HG03097 (cell line): ENCODE results near the gene ZNF552.
"Not testable (repeated sequence)": the region's sequence is repeated elsewhere in the genome, so short reads cannot be mapped to it uniquely, and the experiment has no call there.

Source experiments
- ATAC-seq: cut with Tn5 transposase; IDR thresholded peaks from one replicate; pipeline ENCODE4 v1.9.1; 2021; ENCODE audit not compliant: unreplicated experiment, low FRiP score

ZNF552 gene

GRCh38 chr19:57819475-57820148 lies 4.9 kb upstream of the ZNF552 start:
- ATAC-seq = peak; percentile 89

- no peak for ATAC-seq
These were observed 3.7 kb upstream of the ZNF552 start for GRCh38 chr19:57818378-57818777.

DNA sequence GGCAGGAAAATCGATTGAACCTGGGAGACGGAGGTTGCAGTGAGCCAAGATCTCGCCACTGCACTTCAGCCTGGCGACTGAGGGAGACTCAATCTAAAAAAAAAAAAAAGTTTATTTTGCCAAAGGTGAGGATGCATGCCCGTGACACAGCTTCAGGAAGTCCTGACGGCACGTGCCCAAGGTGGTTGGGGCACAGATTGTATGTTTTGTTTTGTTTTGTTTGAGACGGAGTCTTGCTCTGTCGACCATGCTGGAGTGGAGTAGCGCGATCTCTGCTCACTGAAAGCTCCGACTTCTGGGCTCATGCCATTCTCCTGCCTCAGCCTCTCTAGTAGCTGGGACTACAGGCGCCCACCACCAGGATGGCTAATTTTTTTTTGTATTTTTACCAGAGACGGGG lies 3.3 kb upstream of the ZNF552 start:
- no peak for ATAC-seq

GRCh38 chr19:57816652-57817051 lies 1.9 kb upstream of the ZNF552 start:
- no peak for ATAC-seq

DNA sequence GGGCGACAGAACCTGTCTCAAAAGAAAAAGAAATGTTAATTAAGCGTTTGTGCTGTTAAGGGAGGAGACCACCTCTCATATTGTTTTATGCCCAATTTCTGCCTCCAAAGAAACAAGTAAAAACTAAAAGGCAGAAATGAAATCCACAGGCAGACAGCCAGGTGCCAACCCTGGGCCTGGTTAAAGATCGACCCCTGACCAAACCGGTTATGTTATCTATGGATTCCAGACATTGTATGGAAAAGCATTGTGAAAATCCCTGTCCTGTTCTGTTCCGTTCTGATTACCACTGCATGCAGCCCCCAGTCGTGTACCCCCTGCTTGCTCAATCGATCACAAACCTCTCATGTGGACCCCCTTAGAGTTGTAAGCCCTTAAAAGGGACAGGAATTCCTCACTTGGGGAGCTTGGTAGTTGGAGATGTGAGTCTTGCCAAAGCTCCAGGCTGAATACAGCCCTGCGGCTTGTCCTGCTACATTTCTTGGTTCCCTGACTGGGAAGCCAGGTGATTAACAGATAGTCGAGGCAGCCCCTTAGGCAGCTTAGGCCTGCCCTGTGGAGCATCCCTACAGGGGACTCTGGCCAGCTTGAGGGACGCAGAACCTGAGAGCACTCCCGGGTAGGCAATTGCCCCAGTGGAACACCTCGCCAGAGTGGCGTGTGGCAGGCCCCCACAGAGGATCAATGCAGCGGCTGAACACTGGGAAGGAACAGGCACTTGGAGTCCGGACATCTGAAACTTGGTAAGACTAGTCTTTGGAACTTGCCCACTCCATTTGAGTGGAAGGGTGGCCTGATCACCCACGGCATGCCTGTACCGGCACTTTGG lies 748 bp upstream of the ZNF552 start:
- ATAC-seq = no peak

- ATAC-seq = no peak
These were observed 701 bp downstream of the ZNF552 start for GRCh38 chr19:57813919-57814504.

DNA sequence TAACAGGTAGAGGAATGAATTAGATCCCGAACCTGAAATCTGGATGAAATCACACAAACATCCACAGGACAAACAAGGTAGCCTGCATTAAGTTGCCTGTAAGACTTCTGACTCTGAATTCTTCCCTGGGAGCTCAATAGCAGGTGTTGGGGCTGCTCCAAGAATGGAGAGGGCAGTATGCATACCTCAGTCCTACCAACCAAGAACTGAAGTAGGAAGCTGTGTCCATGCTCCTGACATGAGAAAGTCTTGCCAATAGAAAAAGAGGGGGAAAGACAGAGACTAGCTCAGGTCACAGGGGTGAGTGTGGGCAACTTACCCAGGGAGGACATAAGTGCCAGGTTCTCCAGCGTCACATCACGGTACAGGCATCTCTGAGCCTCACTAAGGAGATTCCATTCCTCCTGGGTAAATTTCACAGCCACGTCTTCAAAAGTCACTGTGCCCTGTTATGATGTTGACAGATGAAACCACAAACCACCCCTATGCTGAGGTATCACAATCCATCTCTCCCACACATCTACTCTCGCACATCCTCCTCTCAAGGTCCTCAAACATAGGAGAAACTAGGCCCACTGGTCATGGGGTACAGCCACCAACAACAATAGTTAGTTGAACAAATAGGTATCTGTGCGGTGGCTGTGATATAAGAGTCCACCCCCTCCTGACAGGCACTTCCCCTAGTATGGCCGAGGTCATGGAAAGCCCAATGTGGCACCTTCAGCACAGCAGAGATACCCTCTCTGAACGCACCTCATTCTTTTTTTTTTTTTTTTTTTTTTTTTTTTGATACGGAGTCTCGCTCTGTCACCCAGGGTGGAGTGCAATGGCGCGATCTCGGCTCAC lies 1.5 kb downstream of the ZNF552 start:
- ATAC-seq = not testable (repeated sequence)

DNA sequence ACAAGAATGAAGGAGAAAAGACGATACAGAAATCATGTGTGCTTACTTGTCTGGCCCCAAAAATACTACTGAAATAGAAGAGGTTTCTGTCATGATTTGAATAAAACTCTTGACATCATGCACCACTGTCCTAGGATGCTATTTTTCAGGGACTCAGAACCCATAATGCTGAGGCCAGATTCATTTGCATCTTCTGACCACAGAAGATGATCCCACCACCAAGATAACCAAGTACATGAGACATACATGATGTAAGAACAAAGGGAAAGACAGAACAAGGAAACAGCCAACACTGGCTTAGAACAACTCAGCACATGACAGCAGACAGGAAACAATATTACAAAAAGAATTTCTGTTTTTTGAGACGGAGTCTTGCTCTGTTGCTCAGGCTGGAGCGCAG lies 2.5 kb downstream of the ZNF552 start:
- ATAC-seq = no peak

DNA sequence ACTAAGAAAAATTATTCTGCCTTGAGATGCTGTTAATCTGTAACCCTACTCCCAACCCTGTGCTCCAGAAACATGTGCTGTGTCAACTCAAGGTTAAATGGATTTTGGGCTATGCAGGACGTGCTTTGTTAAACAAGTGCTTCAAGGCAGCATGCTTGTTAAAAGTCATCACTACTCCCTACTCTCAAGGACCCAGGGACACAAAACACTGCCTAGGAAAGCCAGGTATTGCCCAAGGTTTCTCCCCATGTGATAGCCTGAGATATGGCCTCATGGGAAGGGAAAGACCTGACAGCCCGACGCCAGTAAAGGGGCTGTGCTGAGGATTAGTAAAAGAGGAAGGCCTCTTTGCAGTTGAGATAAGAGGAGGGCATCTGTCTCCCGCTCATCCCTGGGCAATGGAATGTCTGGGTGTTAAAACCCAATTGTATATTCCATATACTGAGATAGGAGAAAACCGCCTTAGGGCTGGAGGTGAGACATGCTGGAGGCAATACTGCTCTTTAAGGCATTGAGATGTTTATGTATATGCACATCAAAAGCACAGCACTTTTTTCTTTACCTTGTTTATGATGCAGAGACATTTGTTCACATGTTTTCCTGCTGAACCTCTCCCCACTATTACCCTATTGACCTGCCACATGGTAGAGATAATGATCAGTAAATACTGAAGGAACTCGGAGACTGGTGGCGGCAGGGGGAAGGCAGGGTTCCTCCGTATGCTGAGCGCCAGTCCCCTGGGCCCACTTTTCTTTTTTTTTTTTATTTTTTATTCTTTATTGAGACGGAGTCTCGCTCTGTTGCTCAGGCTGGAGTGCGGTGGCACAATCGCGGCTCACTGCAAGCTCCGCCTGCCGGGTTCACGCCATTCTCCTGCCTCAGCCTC lies 4.1 kb downstream of the ZNF552 start:
- ATAC-seq = not testable (repeated sequence)

DNA sequence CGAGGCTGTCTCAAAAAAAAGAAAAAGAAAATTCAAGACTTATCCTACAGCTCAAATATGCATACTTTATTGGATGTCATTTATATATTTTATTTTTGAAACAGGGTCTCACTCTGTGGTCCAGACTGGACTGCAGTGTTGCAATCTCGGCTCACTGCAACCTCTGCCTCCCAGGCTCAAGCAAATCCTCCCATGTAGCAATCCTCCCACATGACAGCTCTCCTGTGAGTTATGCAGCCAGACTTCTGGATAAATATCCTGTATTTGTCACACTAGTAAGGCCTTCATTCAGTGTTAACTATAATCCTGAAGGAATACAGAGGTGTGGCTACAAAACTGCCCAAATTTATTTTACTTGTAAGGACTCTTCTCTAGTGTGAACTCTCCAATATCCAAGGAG lies 7.2 kb downstream of the ZNF552 start:
- ATAC-seq = no peak

- no peak for ATAC-seq
These were observed 11.0 kb downstream of the ZNF552 start for GRCh38 chr19:57803594-57804325.

DNA sequence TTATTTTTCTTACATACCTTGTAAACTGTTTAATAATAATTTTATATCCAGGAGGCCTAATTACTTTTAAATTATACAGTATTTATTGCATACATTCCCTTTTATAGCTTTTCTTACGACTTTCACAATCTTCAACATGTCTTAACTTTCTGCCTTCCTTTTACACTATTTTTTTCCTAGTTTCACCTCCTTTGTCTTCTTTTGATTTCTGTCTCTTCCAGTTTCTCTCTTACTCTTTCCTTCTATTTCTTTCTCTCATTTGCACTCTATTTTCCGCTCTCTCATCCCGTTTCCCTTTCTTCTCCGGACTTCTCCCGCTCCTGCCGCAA lies 11.5 kb downstream of the ZNF552 start:
- ATAC-seq = no peak

- no peak for ATAC-seq
These were observed 12.4 kb downstream of the ZNF552 start for GRCh38 chr19:57802269-57802668.

DNA sequence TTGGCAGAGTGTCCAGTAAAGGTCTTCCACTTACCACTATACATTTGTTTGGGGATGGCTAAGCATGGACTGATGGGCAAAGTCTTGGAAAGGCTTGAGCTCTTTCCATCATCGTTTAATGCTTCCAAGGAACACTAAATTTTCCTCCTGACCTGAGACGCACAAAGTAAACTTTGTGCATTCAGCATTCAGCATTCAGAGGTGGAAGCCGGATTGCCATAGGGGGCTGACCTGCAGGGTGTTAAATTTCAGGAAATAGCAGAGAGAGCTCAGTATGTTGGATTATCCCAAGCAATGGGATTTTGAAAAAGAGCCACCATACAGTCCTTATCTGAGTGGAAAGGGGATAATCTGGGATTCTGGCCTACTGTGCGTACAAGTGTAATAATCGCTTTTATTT lies 14.0 kb downstream of the ZNF552 start:
- ATAC-seq = no peak

DNA sequence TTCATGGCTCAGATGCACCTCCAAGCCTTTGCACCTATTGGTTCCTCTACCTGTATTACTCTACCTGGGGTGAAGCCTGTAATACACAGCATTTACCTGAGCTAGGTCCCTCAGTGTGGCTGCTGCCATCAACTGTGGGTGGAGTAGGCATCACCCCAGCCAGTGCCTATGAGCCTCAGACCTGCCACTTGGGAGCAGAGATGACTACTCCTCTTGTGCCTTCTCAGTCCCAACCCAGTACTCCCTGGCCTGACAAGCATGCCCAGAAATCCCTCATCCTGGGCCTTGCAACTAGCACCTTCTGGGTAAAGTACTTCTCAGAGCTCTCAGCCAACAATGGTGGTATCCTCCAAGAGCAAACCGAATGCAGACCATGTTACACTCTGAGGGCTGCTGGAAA lies 18.1 kb downstream of the ZNF552 start:
- not testable (repeated sequence) for ATAC-seq

DNA sequence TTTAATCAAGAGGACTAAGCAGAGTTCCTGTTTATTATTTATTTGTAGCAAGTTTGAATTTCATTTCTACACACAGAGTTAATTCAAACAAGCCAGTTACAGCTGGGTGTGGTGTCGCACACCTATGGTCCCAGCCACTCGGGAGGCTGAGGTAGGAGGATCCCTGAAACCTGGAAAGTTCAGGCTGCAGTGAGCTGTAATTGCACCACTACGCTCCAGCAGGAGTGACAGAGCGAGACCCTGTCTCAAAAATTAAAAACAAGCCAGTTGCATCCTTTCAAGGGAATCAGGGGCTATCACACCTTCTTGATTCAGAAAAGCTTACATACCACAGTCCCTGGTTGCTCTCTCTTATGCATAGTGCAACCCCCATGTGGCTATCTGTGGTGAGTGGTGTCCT lies 25.4 kb downstream of the ZNF552 start:
- ATAC-seq = no peak

DNA sequence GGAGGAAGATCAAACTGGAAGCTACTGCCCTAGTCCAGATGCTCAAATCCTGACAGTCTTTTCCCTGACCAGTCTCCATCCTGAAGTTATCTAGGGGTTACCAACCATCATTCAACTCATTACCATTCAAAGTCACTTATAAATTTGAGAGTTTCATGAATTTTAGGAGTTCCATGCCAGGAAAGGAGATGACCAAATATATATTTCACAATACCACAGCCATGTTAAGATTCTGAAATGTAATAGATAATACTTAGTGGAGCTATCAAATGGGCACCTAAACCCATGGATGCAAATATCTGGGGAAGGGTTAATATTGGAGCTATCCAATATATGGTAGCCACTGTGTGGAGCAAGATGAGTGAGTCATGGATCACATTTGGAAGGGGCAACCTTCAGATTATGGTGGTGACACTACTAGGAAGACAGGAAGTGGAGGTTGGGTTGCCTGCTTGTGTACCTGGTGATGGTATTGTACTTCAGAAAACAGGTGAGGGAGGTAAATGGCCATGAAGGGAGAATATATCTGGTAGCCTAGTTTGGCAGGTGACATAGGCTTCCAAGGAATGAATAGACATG lies 26.5 kb downstream of the ZNF552 start:
- ATAC-seq = no peak

DNA sequence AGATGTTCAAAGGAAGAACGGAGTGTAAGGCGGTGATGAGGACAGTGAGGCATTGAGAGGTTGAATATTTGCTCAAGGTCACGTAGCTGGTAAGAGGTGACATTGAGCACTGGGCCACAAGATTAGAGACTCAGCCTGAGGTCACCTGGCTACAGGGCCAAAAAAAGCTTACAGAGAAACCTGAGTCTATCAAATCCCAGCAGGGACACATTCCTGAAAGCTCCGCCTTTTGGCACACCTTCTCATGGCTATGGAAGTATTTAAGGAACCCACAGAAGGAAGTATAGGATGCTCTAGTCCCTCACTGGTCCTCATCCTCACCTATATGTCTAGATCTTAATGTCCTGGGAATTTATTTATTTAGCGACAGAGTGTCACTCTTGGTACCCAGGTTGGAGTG lies 27.8 kb downstream of the ZNF552 start:
- no peak for ATAC-seq

GRCh38 chr19:57786286-57786685 lies 28.4 kb downstream of the ZNF552 start:
- no peak for ATAC-seq
